T-helper 1 cell treated with Interleukin-12 subunit alpha and Interleukin-12 subunit beta and Interleukin-4 antibody, amounts not matched to agents 30 ng/mL and 1 ng/mL, for 36 hours (primary cell): ENCODE measurements around the gene ENOX1. TPM values are rescaled to one million over a fixed set of nuclear protein-coding genes. Genes with fewer than 3 reads are reported as not detected.
"Not testable (repeated sequence)": the region's sequence is repeated elsewhere in the genome, so short reads cannot be mapped to it uniquely, and the experiment has no call there.

ENCODE experiments used
- intact Hi-C: fragments of 100-400 bp; cut with micrococcal nuclease; formaldehyde crosslinking; loops from one replicate; pipeline ENCODE4 v1.15.1; 2024
- total RNA-seq: library from RNA; stranded (reverse); gene quantifications from 2 replicates; pipeline ENCODE4 v1.2.3, GENCODE V29; 2022

Gene ENOX1
- 0.12 and 0.20 TPM in 2 replicates for total RNA-seq

DNA sequence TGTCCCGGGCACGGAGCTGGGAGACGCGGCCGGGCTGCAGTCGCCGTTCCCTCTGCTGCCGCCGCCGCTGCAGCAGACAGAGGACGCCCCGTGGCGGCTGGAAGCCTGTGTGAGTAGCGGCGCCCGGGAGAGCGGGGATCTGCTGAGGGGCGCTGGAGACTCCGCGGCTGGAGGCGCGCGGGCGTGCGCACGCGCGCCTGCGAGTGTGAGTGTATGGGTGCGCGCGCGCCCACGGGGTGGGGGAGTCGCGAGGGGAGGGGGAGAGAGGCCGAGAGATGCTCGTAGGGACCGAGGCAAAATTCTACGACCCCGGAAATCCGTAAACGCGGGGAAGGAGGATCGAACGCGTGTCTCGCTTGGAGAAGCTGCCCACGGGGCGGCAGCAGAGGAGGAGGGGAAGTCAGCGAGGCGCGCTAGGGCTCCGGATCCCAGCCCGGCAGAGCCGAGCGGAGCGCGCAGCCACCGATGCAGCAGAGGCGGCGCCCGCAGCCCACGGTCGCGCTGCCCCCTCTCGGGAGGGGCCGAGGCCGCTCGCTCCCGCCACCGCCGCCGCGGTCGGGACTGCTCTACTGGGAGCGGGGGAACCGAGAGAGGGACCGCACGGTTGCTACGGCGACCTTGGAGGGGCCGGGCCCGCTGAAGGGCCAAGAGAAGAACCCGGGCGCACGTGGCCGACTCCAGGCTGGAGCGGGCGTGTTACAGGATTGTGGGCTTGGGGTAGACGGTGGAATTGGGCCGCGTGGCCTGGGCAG, at the start of gene ENOX1:
Gene ENOX1, minus strand, starts transcription at position 207 of the 752 bp plus-strand sequence.
- intact Hi-C loops: no loop called here

- intact Hi-C loops: no loop called here
These were observed 48.9 kb upstream of the ENOX1 start for GRCh38 chr13:43835701-43836100.

- intact Hi-C loops: no loop called here
These were observed 44.3 kb upstream of the ENOX1 start for GRCh38 chr13:43831088-43831487.

GRCh38 chr13:43830497-43830881, 43.7 kb upstream of the ENOX1 start:
- intact Hi-C loops: no loop called here

GRCh38 chr13:43824656-43825055, 37.9 kb upstream of the ENOX1 start:
- intact Hi-C loops: not testable (repeated sequence)

DNA sequence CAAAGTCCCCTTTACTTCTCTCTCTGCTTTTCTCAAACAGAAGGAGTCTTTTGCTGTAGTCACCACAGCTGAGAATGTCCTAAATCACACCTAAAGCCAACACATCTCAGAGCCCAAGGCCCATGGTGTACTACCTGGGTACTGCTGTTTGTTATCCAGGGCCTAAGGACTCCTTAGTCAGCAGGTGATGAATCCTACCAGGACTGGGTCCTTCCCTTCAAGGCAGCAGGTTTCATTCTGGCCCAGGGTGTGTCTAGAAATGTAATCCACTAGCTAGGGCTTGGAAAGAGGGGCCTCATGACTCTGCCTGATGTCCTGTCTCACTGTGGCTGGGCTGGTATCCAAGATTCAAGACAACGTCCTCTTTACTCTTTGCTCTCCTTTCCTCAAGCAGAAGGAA, 36.2 kb upstream of the ENOX1 start:
- intact Hi-C loops: no loop called here

GRCh38 chr13:43816401-43816889, 29.7 kb upstream of the ENOX1 start:
- intact Hi-C loops: no loop called here

GRCh38 chr13:43815204-43815603, 28.4 kb upstream of the ENOX1 start:
- intact Hi-C loops: no loop called here

GRCh38 chr13:43808676-43809075, 21.9 kb upstream of the ENOX1 start:
- intact Hi-C loops: loop anchor here (10.0 kb wide), 1 partner anchor 1474 kb away; no protein-coding TSS in a partner anchor

- intact Hi-C loops: loop anchor here (10.0 kb wide), 1 partner anchor 1471 kb away; no protein-coding TSS in a partner anchor
These were observed 18.9 kb upstream of the ENOX1 start for GRCh38 chr13:43805681-43806128.

DNA sequence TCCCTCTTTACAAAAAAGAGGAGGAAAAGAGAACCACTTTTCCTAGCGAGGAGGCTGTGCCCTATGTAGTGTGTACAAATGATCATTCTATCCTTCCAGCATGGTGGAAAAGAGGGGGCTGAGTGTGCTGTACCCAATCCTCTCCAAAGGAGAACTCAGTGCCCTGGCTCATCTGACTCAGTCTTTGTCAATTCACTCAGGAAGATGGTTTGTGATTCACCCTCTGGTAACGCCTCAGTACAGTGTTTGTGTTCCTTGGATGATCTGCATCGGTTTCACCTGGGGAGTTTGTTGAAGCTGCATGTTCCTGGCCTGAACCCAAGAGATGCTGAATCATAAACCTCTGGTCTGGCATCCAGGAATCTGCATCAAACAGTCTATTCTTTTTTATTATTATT, 18.3 kb upstream of the ENOX1 start:
- intact Hi-C loops: loop anchor here (10.0 kb wide), 1 partner anchor 1470 kb away; no protein-coding TSS in a partner anchor

- intact Hi-C loops: loop anchor here (1.0 to 10.0 kb wide), 6 partner anchors 68 to 1470 kb away; no protein-coding TSS in a partner anchor
These were observed 17.8 kb upstream of the ENOX1 start for GRCh38 chr13:43804461-43805070.

DNA sequence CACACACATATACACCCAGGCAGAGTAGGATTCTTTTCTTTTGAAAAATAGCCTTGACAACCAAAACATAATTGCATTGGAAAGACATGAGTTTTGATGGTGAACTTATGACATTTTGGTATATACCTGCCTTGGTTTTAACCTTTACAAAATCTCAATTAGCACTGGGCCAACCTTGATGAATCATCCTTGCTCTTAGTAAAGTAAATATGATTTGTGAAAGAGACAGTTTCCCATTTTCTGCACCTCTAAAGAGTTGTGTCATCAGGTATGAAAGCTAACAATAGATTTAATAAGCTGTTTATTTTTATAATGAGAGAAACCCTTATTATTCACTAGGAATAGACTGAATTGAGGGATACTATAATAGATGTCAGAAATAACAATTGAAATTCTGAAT, 15.7 kb upstream of the ENOX1 start:
- intact Hi-C loops: loop anchor here (5.0 to 10.0 kb wide), 2 partner anchors 70 to 1468 kb away; no protein-coding TSS in a partner anchor

DNA sequence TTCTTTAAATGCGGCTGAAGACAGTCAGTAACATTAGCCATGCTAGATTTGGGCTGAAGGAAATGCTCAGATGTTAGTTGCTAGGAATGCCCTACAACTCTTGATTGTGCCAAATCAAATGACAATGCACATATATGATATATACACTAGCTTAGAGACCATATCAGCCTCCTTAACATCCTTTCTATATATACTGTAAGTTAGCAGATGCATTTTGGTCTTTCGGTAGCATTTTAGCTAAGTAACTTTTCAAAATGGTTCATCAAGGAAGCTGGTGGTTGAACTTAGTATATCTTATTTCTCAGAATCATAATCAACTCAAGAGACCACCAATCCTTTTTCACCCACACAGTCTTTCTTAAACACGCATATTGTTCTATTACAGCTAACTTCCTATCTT, 14.1 kb upstream of the ENOX1 start:
- intact Hi-C loops: loop anchor here (5.0 to 10.0 kb wide), 2 partner anchors 71 to 1466 kb away; no protein-coding TSS in a partner anchor

- intact Hi-C loops: no loop called here
These were observed 12.4 kb upstream of the ENOX1 start for GRCh38 chr13:43799191-43799590.

GRCh38 chr13:43797869-43798268, 11.1 kb upstream of the ENOX1 start:
- intact Hi-C loops: no loop called here

- intact Hi-C loops: no loop called here
These were observed 10.4 kb upstream of the ENOX1 start for GRCh38 chr13:43797159-43797558.

DNA sequence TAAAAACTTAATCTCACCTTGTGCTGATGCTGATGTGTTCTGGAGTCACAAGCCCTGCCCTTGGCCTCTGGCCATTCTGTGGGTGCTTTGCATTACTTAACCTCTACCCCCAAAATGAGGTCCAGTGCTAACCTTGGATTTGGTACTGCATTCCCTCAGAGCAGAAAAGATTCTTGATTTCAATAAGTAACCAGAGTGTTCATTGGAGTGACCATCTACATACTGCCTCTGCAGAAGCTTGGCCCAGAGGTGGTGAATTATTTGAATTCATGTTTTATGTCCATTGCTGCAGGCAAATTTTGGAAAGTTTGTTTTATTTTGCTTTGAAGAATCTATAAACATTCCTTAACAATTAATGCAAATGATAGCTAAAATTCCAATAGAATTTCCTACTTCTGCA, 7.6 kb upstream of the ENOX1 start:
- intact Hi-C loops: no loop called here

DNA sequence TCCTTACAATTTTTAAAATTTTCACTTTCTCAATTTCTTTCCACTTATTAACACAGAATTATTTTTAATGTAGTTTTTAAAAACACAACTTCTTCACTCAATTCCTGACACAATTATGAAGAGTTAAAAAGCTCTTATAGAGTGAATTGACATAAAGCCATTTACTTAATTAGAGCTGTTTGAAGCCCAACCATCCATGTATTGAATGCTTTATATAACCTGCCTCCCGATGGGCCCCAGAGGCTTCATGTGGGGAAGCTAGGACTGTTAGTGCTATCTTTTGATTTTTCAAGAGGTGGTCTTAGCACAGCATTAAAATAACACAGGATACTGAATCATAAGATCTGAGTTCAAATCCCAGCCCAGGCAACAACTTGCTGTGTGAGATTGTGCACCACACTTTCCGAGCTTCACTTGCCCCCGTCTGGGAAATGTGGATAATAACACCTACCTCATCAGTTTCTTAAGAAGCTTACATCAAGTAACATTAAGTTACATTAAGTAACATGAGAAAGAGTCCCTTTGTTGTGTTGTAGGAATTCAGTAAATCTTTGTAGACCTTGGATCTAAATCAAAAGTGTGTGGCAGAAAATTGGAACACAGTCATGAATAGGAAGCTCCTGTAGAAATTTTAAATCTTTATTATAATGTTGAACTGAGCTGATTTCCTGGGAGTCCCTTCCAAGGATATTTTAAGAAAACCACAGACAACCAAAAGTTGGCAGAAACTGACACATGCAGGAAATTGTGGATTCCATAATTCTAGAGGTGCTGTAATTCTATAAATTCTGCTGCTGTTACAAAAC, 5.5 kb upstream of the ENOX1 start:
- intact Hi-C loops: no loop called here

- intact Hi-C loops: no loop called here
These were observed 1.2 kb upstream of the ENOX1 start for GRCh38 chr13:43787997-43788396.

GRCh38 chr13:43787518-43787891, 733 bp upstream of the ENOX1 start:
- intact Hi-C loops: no loop called here

- intact Hi-C loops: no loop called here
These were observed 353 bp downstream of the ENOX1 start for GRCh38 chr13:43786472-43786765.
